Measurements from ENCODE around the gene TENT4A. TPM values are rescaled to one million over a fixed set of nuclear protein-coding genes. Genes with fewer than 3 reads are reported as not detected.

Gene TENT4A
- polyA plus RNA-seq, 10 donors, result 14.1 to 24.1 (median 16.8) TPM

GRCh38 chr5:6750142-6750840 lies 37.1 kb downstream of the TENT4A start:
- DNase-seq, result no peak

GRCh38 chr5:6750951-6751685 lies 37.9 kb downstream of the TENT4A start:
- no peak for DNase-seq

GRCh38 chr5:6752236-6752635 lies 39.0 kb downstream of the TENT4A start:
- no peak for DNase-seq

- no peak for DNase-seq
These were observed 39.5 kb downstream of the TENT4A start for GRCh38 chr5:6752782-6753181.

- no peak for DNase-seq
These were observed 40.6 kb downstream of the TENT4A start for GRCh38 chr5:6753851-6754250.

GRCh38 chr5:6754766-6755165 lies 41.5 kb downstream of the TENT4A start:
- DNase-seq, result no peak

- DNase-seq, result no peak
These were observed 42.3 kb downstream of the TENT4A start for GRCh38 chr5:6755519-6755918.

- no peak for DNase-seq
These were observed 42.7 kb downstream of the TENT4A start for GRCh38 chr5:6755941-6756340.

GRCh38 chr5:6757414-6757969 lies 44.3 kb downstream of the TENT4A start:
- no peak for DNase-seq

GRCh38 chr5:6758236-6758635 lies 45.0 kb downstream of the TENT4A start:
- DNase-seq, result no peak

GRCh38 chr5:6758706-6759105 lies 45.5 kb downstream of the TENT4A start:
- DNase-seq, result no peak

- no peak for DNase-seq
These were observed 46.2 kb downstream of the TENT4A start for GRCh38 chr5:6759401-6759800.

GRCh38 chr5:6759983-6760382 lies 46.8 kb downstream of the TENT4A start:
- no peak for DNase-seq

GRCh38 chr5:6760686-6761085 lies 47.5 kb downstream of the TENT4A start:
- DNase-seq, result no peak

- no peak for DNase-seq
These were observed 48.1 kb downstream of the TENT4A start for GRCh38 chr5:6761333-6761732.

GRCh38 chr5:6762116-6762515 lies 48.9 kb downstream of the TENT4A start:
- DNase-seq, result no peak

- no peak for DNase-seq
These were observed 49.5 kb downstream of the TENT4A start for GRCh38 chr5:6762697-6763096.

- DNase-seq, result no peak
These were observed 50.0 kb downstream of the TENT4A start for GRCh38 chr5:6763191-6763590.

GRCh38 chr5:6765612-6766525 lies 52.6 kb downstream of the TENT4A start:
- DNase-seq, result peak; percentile 20 to 66 (median 44)

GRCh38 chr5:6766604-6767093 lies 53.4 kb downstream of the TENT4A start:
- peak; percentile 49 to 57 (median 55) for DNase-seq

GRCh38 chr5:6767481-6768063 lies 54.3 kb downstream of the TENT4A start:
- no peak for DNase-seq
